OCI-LY7 (cell line): ENCODE measurements around the gene FNDC3B.

Experiments
- CTCF ChIP-seq: fragments of 200-600 bp; sonication (generic); conservative IDR thresholded peaks from 2 replicates; pipeline ENCODE4 v1.5.1; 2014; ENCODE audit warnings: mild to moderate bottlenecking, antibody characterized with exemption, low read length, moderate library complexity, mixed read lengths
- EZH2phosphoT487 ChIP-seq: fragments of 200-600 bp; sonication (generic); IDR thresholded peaks from 2 replicates; pipeline ENCODE4 v1.6.1; 2018; ENCODE audit warnings: low read depth, borderline replicate concordance, mild to moderate bottlenecking, mixed run types, antibody characterized with exemption, low read length, moderate library complexity, mixed read lengths

GRCh38 chr3:172167892-172168648 lies 128.7 kb downstream of the FNDC3B start:
- TF ChIP-seq CTCF = no peak
- TF ChIP-seq EZH2phosphoT487 = no peak
